Measurements from ENCODE around the gene MRNIP.

The MRNIP gene

GRCh38 chr5:179893076-179893957, 34.7 kb upstream of the MRNIP start:
- no peak overlapping the region for H3K27ac ChIP-seq
- TF ChIP-seq CTCF (IDR thresholded peaks at IDR 0.05) (no peak), ZFX (IDR thresholded peaks at IDR 0.05; ENCODE audit: borderline replicate concordance) (no peak)

- no peak for TF ChIP-seq CTCF (IDR thresholded peaks at IDR 0.05)
- no peak overlapping the region for H3K27ac ChIP-seq
Observed at GRCh38 chr5:179892255-179892654, 33.6 kb upstream of the MRNIP start.

- no peak overlapping the region for H3K27ac ChIP-seq
- TF ChIP-seq ZFX (IDR thresholded peaks at IDR 0.05; ENCODE audit: borderline replicate concordance): no peak
- TF ChIP-seq CTCF (IDR thresholded peaks at IDR 0.05): no peak
Observed at GRCh38 chr5:179890751-179891682, 32.4 kb upstream of the MRNIP start.

GRCh38 chr5:179889885-179890284, 31.3 kb upstream of the MRNIP start:
- TF ChIP-seq CTCF (IDR thresholded peaks at IDR 0.05): no peak
- TF ChIP-seq ZFX (IDR thresholded peaks at IDR 0.05; ENCODE audit: borderline replicate concordance): no peak
- H3K27ac ChIP-seq: no peak overlapping the region

- H3K27ac ChIP-seq: no peak overlapping the region
- TF ChIP-seq CTCF (IDR thresholded peaks at IDR 0.05) (no peak), ZFX (IDR thresholded peaks at IDR 0.05; ENCODE audit: borderline replicate concordance) (no peak)
Observed at GRCh38 chr5:179887802-179888201, 29.2 kb upstream of the MRNIP start.

GRCh38 chr5:179887095-179887494, 28.5 kb upstream of the MRNIP start:
- no peak overlapping the region for H3K27ac ChIP-seq
- no peak for TF ChIP-seq CTCF (IDR thresholded peaks at IDR 0.05)
- no peak for TF ChIP-seq ZFX (IDR thresholded peaks at IDR 0.05; ENCODE audit: borderline replicate concordance)
